ENCODE results near the gene MST1R.

Gene MST1R

DNA sequence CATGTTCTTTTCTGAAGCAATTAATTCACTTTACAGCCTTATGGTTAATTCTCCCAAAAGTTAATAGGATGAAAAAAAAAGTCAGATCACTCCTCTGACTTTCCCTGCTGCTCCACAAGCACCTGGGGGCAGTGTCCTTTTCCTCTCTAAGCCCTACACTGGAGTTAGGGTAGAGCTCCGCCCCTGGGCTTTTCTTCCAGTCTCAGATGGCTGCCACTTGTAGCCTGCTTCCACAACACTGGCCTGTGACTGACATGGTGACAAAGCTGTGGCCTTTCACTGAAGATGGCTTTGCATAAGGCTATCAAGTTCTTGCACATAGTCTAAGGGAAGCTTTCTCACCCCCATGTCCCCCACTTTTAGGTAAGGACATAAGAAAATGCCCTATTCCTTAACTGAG lies 27.2 kb upstream of the MST1R start:
- no peak overlapping the region for H3K4me3 ChIP-seq (ENCODE audit: low read depth, low read length)
- TF ChIP-seq, protein P1, sequence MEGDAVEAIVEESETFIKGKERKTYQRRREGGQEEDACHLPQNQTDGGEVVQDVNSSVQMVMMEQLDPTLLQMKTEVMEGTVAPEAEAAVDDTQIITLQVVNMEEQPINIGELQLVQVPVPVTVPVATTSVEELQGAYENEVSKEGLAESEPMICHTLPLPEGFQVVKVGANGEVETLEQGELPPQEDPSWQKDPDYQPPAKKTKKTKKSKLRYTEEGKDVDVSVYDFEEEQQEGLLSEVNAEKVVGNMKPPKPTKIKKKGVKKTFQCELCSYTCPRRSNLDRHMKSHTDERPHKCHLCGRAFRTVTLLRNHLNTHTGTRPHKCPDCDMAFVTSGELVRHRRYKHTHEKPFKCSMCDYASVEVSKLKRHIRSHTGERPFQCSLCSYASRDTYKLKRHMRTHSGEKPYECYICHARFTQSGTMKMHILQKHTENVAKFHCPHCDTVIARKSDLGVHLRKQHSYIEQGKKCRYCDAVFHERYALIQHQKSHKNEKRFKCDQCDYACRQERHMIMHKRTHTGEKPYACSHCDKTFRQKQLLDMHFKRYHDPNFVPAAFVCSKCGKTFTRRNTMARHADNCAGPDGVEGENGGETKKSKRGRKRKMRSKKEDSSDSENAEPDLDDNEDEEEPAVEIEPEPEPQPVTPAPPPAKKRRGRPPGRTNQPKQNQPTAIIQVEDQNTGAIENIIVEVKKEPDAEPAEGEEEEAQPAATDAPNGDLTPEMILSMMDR (IDR thresholded peaks at IDR 0.05; ENCODE audit: borderline replicate concordance, insufficient read depth, low read depth, low read length): no peak

DNA sequence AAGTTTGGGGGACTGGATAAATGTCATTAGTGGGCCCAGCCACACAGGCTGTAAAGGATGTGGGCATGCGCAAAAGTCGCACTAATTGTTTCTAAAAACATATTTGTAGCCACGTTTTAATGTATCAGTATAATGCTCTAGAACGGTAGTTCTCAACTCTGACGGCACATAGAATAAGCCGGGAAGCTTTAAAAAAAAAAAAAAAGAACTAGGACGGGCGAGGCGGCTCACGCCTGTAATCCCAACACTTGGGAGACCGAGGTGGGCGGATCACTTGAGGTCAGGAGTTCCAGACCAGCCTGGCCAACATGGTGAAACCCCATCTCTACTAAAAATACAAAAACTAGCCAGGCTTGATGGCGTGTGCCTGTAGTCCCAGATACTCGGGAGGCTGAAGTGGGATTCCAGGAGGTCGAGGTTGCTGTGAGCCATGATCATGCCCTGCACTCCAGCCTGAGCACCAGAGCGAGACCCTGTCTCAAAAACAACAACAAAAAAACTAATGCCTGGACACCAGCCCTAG lies 26.6 kb upstream of the MST1R start:
- H3K4me3 ChIP-seq (ENCODE audit: low read depth, low read length): peak overlapping the region; percentile 96
- TF ChIP-seq, protein P1 (IDR thresholded peaks at IDR 0.05; ENCODE audit: borderline replicate concordance, insufficient read depth, low read depth, low read length): no peak

DNA sequence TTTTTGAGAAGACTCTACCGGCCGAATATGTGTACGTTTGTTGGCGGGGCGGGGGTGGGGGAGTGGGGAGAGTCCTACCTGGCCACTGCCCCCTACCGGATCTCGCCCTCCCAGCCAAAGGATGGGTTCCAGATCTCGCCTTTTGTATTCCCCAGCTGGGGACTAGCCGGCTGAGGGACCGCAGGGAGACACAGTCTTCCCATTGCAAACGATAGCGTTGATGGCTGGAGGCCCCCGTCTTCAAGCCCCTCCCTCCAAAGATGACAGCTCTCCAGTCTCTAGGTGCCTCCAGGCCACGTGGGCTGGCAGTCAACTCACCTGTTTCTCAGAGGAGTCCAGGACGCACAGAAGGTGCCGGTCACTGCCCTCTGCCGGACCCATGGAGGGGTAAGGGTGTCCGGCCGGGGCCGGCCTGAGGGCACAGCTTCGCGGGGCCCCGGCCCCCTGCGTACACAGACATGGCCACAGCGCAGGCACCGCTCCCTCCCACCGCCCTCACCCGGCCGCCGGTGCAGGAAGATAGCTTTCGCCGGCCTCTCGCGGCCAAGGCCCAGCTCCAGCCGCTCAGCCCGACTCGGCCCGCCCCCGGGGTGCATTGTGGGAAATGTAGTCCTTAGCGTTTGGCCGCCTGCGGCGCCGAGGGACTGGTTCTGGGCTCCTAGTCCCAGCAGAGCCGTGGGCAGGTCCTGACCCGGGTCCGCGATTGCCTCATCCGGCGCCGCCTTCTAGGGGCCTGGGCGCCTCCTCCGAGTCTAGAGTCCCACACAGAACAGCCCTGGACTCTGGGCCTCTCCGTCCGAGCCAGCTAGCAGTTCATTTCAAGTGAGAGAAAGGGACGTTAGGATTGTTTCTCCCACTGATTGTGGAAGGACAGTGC lies 25.9 kb upstream of the MST1R start, which contains the start of gene MON1A:
Gene MON1A, minus strand, starts transcription at position 521 of the 877 bp plus-strand sequence. CDS start 16,465 bp downstream, outside the sequence.
- peak within 1 kb of the TSS; percentile 96 for H3K4me3 ChIP-seq (ENCODE audit: low read depth, low read length)
- TF ChIP-seq, protein P1 (IDR thresholded peaks at IDR 0.05; ENCODE audit: borderline replicate concordance, insufficient read depth, low read depth, low read length): no peak

DNA sequence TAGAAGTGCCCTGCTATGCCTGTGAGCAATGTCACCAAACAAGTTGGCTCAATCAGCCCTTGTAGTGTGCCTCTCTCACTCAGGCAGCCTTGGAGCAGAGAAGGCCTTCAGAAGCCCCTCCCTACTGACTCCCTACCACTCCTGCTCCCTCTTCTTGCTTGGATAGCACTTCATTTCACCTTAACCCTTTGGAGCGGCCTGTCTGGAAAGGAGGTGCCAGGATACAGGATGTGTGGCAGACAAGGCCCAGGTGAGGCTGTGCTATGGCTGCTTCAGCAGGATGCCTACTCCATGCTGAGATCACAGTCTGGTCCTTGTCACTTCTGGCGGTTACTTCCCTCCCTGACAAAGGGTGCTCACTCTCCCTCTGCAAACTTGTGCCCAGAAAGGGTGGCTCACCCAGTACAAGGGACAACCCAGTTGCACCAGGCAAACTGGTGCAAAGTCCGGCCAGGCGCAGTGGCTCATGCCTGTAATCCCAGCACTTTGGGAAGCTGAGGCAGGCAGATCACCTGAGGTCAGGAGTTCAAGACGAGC lies 24.9 kb upstream of the MST1R start:
- H3K4me3 ChIP-seq (ENCODE audit: low read depth, low read length): peak overlapping the region; percentile 11
- TF ChIP-seq, protein P1 (IDR thresholded peaks at IDR 0.05; ENCODE audit: borderline replicate concordance, insufficient read depth, low read depth, low read length): no peak

DNA sequence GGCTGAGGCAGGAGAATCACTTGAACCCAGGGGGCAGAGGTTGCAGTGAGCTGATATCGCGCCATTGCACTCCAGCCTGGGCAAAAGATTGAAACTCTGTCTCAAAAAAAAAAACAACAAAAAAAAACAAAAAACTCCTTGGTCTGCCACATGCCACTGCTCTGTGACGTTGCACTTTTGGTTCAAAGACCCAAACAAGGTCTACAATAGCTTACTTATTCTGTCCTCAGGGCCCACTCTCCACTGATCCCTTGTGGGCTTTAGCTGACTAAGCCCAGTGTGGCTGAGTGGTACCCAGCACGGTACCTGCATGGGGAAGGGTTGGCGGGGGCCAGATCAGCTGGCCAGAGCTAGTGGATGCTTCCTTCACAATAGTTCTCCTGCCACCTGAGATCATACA lies 24.1 kb upstream of the MST1R start:
- no peak overlapping the region for H3K4me3 ChIP-seq (ENCODE audit: low read depth, low read length)
- TF ChIP-seq, protein P1 (IDR thresholded peaks at IDR 0.05; ENCODE audit: borderline replicate concordance, insufficient read depth, low read depth, low read length): no peak

DNA sequence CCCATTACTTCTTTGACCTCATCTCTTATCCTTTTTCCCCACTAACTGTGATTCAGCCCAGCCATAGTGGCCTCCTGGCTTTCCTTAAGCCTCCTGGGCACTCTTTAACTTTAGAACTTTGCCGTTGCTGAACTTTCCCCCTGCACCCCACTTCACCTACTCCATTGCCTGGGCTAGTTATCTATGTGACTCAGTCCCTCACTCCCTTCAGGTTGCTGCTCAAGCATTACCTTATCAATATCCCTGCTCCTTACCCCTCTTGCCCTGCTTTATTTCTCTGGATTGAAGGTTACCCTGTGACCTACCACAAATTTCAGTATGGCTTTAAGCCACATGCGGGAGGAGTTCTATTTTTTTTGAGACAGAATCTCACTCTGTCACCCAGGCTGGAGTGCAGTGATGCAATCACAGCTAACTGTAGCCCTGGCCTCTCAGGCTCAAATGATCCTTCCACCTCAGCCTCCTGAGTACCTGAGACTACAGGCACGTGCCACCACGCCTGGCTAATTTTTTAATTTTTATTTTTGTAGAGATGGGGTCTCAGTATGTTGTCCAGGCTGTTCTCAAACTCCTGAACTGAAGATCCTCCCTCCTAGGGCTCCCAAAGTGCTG lies 22.6 kb upstream of the MST1R start:
- TF ChIP-seq, protein P1 (IDR thresholded peaks at IDR 0.05; ENCODE audit: borderline replicate concordance, insufficient read depth, low read depth, low read length): no peak
- H3K4me3 ChIP-seq (ENCODE audit: low read depth, low read length): no peak overlapping the region

Data from GM12875 (cell line).